Nephron progenitor cell (in vitro differentiated cells): Measurements from ENCODE around the gene USP49.

Source experiments
- DNase-seq: peaks from one replicate; pipeline ENCODE4 v3.0.0; 2021
- H3K27ac Mint-ChIP-seq: 2 replicates; pipeline ENCODE4 v1.8.0; 2021; ENCODE audit warnings: mild to moderate bottlenecking, moderate library complexity, mixed read lengths
- H3K27me3 Mint-ChIP-seq: 2 replicates; pipeline ENCODE4 v1.8.0; 2021; ENCODE audit warnings: mild to moderate bottlenecking, low read depth, mixed read lengths; ENCODE audit not compliant: poor library complexity
- H3K36me3 Mint-ChIP-seq: 2 replicates; pipeline ENCODE4 v1.8.0; 2021; ENCODE audit warnings: low read depth, mixed read lengths
- H3K4me1 Mint-ChIP-seq: 2 replicates; pipeline ENCODE4 v1.8.0; 2021; ENCODE audit warnings: mixed read lengths
- H3K4me3 Mint-ChIP-seq: 2 replicates; pipeline ENCODE4 v1.8.0; 2021; ENCODE audit warnings: mild to moderate bottlenecking, moderate library complexity, mixed read lengths
- H3K9me3 Mint-ChIP-seq: 2 replicates; pipeline ENCODE4 v1.8.0; 2021; ENCODE audit warnings: mild to moderate bottlenecking, moderate library complexity, mixed read lengths
- TF ChIP-seq, protein P1 (sequence below): fragments of 200-600 bp; sonication (generic); IDR thresholded peaks from 2 replicates; pipeline ENCODE4 v1.5.0; 2021; ENCODE audit warnings: antibody characterized with exemption

The USP49 gene

GRCh38 chr6:41877051-41877680 lies 18.0 kb downstream of the USP49 start:
- Mint-ChIP-seq H3K36me3 (peaks cover 15% of the 10 kb centered on the region), H3K27ac (no peak overlapping the region), H3K27me3 (no peaks in the 10 kb centered on the region), H3K9me3 (no peaks in the 10 kb centered on the region), H3K4me3 (no peak overlapping the region), H3K4me1 (no peaks in the 10 kb centered on the region)
- TF ChIP-seq, protein P1, sequence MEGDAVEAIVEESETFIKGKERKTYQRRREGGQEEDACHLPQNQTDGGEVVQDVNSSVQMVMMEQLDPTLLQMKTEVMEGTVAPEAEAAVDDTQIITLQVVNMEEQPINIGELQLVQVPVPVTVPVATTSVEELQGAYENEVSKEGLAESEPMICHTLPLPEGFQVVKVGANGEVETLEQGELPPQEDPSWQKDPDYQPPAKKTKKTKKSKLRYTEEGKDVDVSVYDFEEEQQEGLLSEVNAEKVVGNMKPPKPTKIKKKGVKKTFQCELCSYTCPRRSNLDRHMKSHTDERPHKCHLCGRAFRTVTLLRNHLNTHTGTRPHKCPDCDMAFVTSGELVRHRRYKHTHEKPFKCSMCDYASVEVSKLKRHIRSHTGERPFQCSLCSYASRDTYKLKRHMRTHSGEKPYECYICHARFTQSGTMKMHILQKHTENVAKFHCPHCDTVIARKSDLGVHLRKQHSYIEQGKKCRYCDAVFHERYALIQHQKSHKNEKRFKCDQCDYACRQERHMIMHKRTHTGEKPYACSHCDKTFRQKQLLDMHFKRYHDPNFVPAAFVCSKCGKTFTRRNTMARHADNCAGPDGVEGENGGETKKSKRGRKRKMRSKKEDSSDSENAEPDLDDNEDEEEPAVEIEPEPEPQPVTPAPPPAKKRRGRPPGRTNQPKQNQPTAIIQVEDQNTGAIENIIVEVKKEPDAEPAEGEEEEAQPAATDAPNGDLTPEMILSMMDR = no peak
- no peak for DNase-seq

DNA sequence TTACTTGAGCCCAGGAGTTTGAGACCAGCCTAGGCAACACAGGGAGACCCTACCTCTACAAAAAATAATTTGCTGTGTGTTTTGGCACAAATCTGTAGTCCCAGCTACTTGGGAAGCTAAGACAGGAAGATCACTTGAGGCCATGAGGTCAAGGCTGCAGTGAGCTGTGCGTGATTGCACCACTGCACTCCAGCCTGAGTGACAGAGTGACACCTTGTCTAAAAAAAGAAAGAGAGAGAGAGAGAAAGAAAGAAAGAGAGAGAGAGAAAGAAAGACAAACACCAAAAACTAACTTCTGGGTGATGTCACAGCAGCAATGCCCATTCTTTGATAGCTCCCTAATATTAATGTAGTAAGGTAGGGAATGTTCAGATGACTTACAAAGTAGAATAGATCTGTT lies 20.4 kb downstream of the USP49 start:
- Mint-ChIP-seq H3K27ac (no peak overlapping the region), H3K27me3 (no peaks in the 10 kb centered on the region), H3K36me3 (peaks cover 21% of the 10 kb centered on the region), H3K9me3 (no peaks in the 10 kb centered on the region), H3K4me3 (no peak overlapping the region), H3K4me1 (no peaks in the 10 kb centered on the region)
- no peak for DNase-seq
- TF ChIP-seq, protein P1 = no peak

DNA sequence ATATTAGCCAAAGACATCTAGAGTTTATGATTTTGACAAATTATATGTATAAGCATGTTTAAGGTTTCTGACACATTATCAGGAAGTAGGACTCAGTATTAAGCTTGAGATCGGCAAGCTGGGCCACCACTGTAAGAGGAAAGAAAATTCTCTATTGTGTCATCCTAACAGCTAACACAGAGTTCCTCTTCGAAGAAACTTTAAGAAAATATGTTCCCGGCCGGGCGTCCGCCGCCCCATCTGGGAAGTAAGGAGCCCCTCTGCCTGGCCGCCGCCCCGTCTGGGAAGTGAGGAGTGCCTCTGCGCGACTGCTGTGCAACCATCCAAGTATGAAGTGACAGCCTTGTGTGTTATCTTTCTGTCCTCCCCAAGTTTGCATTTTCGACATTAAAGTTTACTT lies 23.0 kb downstream of the USP49 start:
- Mint-ChIP-seq H3K9me3 (no peaks in the 10 kb centered on the region), H3K27ac (no peak overlapping the region), H3K27me3 (peaks cover 3% of the 10 kb centered on the region), H3K4me1 (no peaks in the 10 kb centered on the region), H3K36me3 (peaks cover 43% of the 10 kb centered on the region), H3K4me3 (no peak overlapping the region)
- no peak for DNase-seq
- TF ChIP-seq, protein P1 = no peak

DNA sequence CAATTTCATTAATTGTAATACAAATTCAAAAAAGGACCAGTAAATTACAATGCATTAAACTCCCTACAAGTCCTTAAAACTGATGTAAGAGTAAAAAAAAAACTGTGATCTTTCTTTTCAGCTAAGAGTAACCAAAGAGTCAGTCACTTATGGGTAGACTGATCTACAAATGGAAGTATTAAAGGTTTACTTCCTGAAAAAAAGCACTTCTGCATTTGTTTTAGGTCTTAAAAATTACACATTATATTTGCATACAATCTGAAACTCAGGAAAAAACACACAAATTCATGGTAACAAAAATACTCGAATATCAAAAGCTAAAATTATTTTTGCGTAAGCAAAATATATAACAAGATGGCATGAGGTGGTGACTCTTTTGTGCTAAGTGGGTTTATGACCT lies 23.5 kb downstream of the USP49 start:
- H3K27me3 Mint-ChIP-seq = peaks cover 3% of the 10 kb centered on the region
- H3K4me3 Mint-ChIP-seq = no peak overlapping the region

GRCh38 chr6:41859356-41859755 lies 35.8 kb downstream of the USP49 start:
- TF ChIP-seq, protein P1 = no peak
- no peak overlapping the region for H3K27ac Mint-ChIP-seq
- no peaks in the 10 kb centered on the region for H3K4me1 Mint-ChIP-seq
- H3K4me3 Mint-ChIP-seq = no peak overlapping the region
- DNase-seq = no peak
- peaks cover 2% of the 10 kb centered on the region for H3K36me3 Mint-ChIP-seq
- H3K9me3 Mint-ChIP-seq = no peaks in the 10 kb centered on the region
- no peaks in the 10 kb centered on the region for H3K27me3 Mint-ChIP-seq

More for the DNA sequence above, 23.5 kb downstream of the USP49 start:
- no peak overlapping the region for H3K27ac Mint-ChIP-seq
- TF ChIP-seq, protein P1 = no peak
- peaks cover 48% of the 10 kb centered on the region for H3K36me3 Mint-ChIP-seq
- DNase-seq = no peak
- no peaks in the 10 kb centered on the region for H3K4me1 Mint-ChIP-seq
- no peaks in the 10 kb centered on the region for H3K9me3 Mint-ChIP-seq

DNA sequence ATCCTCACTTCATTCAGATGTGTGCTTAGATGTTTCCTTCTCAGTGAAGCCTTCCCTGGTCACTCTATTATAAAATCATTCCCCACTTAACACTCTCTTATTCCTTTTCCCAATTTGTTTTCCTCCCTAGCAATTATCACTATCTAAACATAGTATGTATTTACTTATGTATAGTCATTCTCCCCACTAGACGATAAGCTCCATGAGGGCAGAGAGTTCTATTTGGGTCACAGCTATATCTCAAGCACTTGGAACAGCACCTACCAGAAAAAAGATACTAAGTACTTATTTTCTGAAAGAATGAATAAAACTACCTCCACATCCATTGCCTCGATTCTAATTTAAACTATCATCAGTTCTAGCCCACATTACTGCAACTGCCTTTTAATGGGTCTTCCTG lies 36.5 kb downstream of the USP49 start:
- no peak overlapping the region for H3K4me3 Mint-ChIP-seq
- no peaks in the 10 kb centered on the region for H3K4me1 Mint-ChIP-seq
- TF ChIP-seq, protein P1 = no peak
- H3K36me3 Mint-ChIP-seq = peaks cover 4% of the 10 kb centered on the region
- no peak for DNase-seq
- no peaks in the 10 kb centered on the region for H3K27me3 Mint-ChIP-seq
- no peak overlapping the region for H3K27ac Mint-ChIP-seq
- H3K9me3 Mint-ChIP-seq = no peaks in the 10 kb centered on the region
